ENCODE data around the gene SPHK2. TPM values are rescaled to one million over a fixed set of nuclear protein-coding genes. Genes with fewer than 3 reads are reported as not detected.

SPHK2 gene
- polyA plus RNA-seq, 1 of the 3 experiments (the other 2 are of a cell fraction) = 14.8 TPM

- Histone ChIP-seq H3K4me1 (ENCODE audit: control insufficient read depth in 1 of 2, insufficient read depth in 2 of 2, low read depth in 1 of 2, low read length in 1 of 2) (peaks cover 0 to 8% of the 10 kb centered on the region in 2 experiments; a peak in 1 of 4 replicates), H3K4me3 (ENCODE audit: low read depth in 2 of 2, low read length in 1 of 2) (no peak overlapping the region), H3K9ac (no peak overlapping the region), H3F3A (replicated peaks; ENCODE audit: insufficient read depth) (no peaks in the 10 kb centered on the region), H3K9me2 (no peaks in the 10 kb centered on the region), H3K9me3 (no peaks in the 10 kb centered on the region), H2AFZ (ENCODE audit: low read depth) (no peak overlapping the region), H3K27me3 (ENCODE audit: insufficient read depth) (no peaks in the 10 kb centered on the region), H3K4me2 (no peak overlapping the region), H3K36me3 (replicated peaks in 1 of 2; ENCODE audit: control insufficient read depth in 1 of 2, insufficient read depth in 2 of 2, low read length in 1 of 2) (no peaks in the 10 kb centered on the region), H3K79me2 (ENCODE audit: insufficient read depth) (no peaks in the 10 kb centered on the region), H4K20me1 (ENCODE audit: insufficient read depth) (no peaks in the 10 kb centered on the region), H3K27ac (ENCODE audit: low read depth in 2 of 2, low read length in 1 of 2) (no peak overlapping the region)
- 71% methylated on average over 9 of the region's 10 CpGs for WGBS (ENCODE audit: low lambda C conversion rate)
- ChIA-PET POLR2A (no interaction called here), CTCF (interaction anchor here (1.5 kb wide), 1 partner anchor 26 kb away, joined by 4 read pairs; the partner anchor contains the start of gene CA11)
- TF ChIP-seq MAX (IDR thresholded peaks at IDR 0.05; ENCODE audit: low read depth) = no peak
- no peak for TF ChIP-seq USF2 (IDR thresholded peaks at IDR 0.05; ENCODE audit: borderline replicate concordance, low read depth, low read length)
- TF ChIP-seq FOXJ3 (CRISPR knock-in tag; IDR thresholded peaks at IDR 0.05) = no peak
- TF ChIP-seq NFIC (IDR thresholded peaks at IDR 0.05; ENCODE audit: borderline replicate concordance) = no peak
- TF ChIP-seq GATA2 (CRISPR knock-in tag; IDR thresholded peaks at IDR 0.05) = no peak
- no peak for TF ChIP-seq SMC3 (IDR thresholded peaks at IDR 0.05; ENCODE audit: low read depth, low read length)
- TF ChIP-seq REST (IDR thresholded peaks at IDR 0.05; ENCODE audit: low read depth, low read length) = no peak
- no peak for TF ChIP-seq MEF2A (IDR thresholded peaks at IDR 0.05; ENCODE audit: borderline replicate concordance, low read depth)
- TF ChIP-seq RXRA (IDR thresholded peaks at IDR 0.05; ENCODE audit: borderline replicate concordance, low read depth) = no peak
- no peak for TF ChIP-seq YY1 (IDR thresholded peaks at IDR 0.05; ENCODE audit: low read depth)
- no peak for TF ChIP-seq POLR2AphosphoS5 (IDR thresholded peaks at IDR 0.05; ENCODE audit: low read depth, low read length)
- TF ChIP-seq GABPA (IDR thresholded peaks at IDR 0.05; ENCODE audit: low read depth) = no peak
- no peak for TF ChIP-seq TCF12 (IDR thresholded peaks at IDR 0.05)
- no peak for TF ChIP-seq RAD21 (IDR thresholded peaks at IDR 0.05; ENCODE audit: low read length)
- no peak for DNase-seq
Observed at GRCh38 chr19:48671446-48671995, 52.2 kb downstream of the SPHK2 start.

All from SK-N-SH (cell line).